ENCODE data around the gene HSPA4.
"Not testable (repeated sequence)": the region's sequence is repeated elsewhere in the genome, so short reads cannot be mapped to it uniquely, and the experiment has no call there.

Gene HSPA4

DNA sequence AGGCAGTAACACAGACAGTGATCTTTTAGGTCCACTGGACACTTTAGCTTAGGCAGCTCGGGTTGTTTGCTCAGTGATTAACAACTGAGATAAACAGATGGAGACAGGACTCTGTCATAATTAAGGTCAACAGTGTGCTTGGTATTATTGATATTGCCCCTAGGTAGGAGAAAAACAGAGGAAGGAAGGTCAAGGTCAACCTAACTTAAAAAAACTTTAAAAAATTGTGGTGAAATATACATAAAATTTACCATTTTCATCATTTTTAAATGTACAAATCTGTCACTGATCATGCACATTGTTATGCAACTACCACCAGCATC, 2.1 kb upstream of the HSPA4 start:
- no peak for DNase-seq (ENCODE audit: low read depth in 1 of 2, low spot score in 1 of 2)

DNA sequence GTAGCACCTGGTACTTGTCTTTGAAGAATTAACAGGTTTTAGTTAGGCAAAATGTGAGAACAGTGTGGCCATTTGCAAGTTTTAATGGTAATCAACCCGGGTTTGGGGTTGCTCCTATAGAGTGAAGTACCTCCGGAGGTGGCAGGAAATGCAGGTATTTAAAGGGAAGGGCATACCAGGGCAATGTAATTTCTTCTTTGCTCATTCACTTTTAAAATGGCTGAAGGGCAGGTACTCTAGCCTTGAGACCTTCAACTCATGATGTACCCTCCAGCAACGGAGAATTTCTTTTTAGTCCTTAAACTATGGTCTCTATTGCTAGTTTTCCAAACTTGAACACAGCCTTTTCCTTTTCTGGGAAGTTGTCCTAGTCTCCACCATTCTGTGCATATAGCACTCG, 1.3 kb upstream of the HSPA4 start:
- DNase-seq (ENCODE audit: low read depth in 1 of 2, low spot score in 1 of 2) = no peak

DNA sequence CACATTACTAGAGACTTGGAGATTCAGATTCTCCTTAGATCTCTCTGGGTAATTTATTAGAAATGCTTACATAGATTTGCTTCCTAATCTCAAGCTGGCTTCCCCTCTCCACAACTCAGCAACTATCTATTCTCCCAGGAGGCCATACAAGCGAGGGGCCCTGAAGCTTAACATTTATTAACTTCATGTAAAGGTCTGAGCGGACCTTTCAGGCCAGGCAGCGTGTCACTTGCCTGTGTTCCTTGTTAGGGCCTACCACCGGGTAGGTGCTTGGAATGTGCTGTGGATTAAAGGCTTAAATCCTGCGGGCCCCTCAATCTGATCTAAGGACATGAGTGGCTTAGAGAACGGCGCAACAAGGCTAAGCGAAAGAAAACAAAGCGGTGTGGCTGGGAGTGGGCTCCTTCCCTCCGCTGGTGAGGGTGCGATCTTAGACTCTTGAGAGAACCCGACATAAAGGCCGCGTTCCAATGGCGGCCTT, 712 bp upstream of the HSPA4 start:
- DNase-seq (ENCODE audit: low read depth in 1 of 2, low spot score in 1 of 2) = no peak

DNA sequence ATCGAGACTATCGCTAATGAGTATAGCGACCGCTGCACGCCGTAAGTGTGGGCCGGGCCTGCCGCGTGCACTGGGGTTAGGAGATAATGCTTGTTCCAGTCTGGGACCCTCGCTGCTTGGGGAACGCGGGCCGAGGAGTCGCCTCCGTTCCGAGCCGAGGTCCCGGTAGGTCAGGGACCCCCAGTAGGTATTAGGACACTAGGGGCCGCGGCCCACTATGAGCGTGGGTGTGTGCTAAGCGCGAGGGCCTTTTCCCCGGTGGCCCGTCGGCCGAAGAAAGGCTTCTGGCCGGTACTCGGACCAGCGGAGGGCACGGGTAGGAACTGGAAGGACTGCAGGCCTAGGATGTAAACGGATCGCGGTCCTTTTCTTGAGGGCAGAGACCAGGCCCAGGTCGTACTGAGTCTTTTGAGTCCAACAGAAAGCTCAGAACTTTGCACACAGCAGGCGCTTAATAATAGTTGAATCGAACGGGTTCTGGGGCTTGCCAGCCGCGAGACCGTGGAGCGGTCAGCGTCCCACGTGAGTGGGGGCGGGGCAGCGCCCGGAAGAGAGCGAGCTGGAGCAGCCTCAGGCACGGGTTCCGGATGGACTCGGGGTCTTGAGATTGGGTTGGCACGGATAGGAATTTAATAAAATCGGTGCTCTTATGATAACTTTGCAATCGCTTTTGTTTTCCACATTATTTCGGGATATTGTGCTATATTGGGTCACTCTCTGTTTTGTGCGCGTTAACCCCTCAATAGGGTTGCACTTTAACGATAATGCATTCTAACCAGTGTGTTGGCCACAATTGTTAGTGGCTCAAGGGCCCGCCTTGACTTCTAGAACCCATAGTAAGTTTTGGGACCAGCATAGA, 733 bp downstream of the HSPA4 start:
- peak; percentile 14 to 25 for DNase-seq (ENCODE audit: low read depth in 1 of 2, low spot score in 1 of 2)

DNA sequence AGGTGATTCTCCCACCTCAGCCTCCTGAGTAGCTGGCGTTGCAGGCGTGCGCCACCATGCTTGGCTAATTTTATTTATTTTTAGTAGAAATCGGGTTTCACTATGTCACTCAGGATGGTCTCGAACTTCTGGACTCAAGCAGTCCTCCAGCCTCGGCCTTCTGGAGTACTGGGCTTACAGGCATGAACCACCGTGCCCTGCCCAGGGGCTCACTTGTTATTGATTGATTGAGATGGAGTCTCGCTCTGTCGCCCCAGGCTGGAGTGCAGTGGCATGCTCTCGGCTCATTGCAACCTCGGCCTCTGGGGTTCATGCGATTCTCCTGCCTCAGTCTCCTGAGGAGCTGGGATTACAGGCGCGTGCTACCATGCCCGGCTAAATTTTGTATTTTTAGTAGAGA, 1.6 kb downstream of the HSPA4 start:
- DNase-seq (ENCODE audit: low read depth in 1 of 2, low spot score in 1 of 2) = no peak

DNA sequence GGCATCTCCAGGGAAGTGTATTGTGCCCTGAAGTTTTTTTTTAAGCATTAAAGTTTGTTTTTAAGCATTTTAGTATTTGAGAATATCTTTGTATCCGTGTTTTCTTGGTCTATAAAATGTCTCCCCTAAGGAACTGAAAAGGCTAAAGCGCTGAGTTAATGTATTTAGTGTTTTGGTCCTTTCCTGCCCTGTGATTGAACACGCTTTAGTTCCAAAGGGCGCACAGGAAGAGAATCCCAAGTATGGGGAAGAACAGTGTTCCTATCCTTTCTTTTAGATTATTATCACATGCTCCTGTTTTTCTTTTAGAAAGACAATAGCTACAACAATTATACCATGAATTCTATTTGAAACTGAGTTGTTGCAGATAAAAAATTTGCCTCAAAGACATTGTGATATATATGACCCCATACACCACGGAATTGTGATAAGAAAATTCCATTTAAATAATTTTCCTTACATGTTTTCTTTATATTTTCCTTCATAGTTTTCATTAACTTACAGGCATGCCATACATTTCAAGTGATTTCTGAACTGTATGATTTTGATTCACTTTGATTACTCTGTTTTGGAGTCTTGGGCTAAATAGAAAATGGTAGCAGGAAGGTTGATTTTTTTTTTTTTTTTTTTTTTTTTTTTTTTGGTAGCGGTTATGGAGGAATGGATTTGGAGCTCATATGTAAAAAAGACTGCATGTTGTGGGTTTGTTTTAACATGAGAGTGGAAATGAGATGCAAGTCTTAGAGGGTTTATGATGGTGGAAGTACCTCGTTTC, 3.1 kb downstream of the HSPA4 start:
- DNase-seq (ENCODE audit: low read depth in 1 of 2, low spot score in 1 of 2) = no peak

DNA sequence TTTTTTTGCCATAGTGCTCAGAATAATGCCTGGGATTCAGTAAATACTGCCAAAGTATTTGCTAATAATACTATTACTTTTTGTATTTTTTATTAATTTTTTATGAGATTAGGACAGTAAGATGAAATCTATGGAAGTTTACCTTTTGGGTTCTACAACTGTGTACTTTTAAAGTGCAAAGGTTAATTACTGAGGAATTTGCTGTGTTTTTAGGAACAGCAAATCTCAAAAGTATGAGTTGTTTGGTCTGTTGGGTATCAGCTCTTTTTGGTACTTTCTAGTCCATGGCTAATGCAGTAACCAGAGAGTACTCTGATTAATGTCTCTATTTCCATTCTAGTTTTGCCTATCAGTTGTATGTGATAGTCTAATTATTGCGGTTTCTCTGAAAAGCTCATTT, 5.1 kb downstream of the HSPA4 start:
- DNase-seq (ENCODE audit: low read depth in 1 of 2, low spot score in 1 of 2) = no peak

DNA sequence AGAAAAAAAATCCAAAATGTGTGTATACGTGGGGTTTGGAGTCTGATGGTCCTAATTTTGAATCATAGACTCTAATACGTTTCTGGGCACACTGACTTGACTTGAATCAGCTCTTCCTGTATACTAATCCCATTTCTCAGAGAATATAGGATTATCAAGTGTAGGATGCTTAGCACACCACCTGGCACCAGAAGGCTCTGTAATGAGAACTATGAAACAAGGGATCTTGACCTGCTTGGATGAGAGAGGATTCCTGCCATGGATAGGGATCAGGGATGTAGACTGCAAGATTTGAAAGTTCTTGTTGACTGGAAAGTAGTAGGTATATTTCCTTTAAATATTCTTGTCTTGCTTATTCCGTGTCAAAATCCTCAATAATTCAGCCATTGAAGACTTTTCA, 7.8 kb downstream of the HSPA4 start:
- DNase-seq (ENCODE audit: low read depth in 1 of 2, low spot score in 1 of 2) = no peak

DNA sequence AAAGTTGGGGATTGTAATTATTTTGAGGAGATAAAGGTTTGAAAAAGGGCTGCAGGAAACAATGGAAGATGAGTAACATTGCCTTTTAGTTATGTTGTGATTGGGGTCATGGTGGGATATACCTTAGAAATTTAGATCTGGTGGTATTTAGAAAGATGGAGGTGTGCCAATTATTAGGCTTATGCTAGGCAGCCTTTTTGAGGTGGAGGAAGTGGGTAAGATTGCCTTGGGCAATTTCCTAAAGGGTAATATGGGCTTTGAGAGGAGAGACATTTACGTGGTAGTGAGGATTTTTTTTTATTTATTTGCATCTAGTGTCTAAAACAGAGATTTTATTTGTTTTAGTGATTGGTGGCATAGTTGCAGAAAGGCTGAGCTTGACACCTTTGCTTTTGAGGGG, 10.5 kb downstream of the HSPA4 start:
- DNase-seq (ENCODE audit: low read depth in 1 of 2, low spot score in 1 of 2) = no peak

DNA sequence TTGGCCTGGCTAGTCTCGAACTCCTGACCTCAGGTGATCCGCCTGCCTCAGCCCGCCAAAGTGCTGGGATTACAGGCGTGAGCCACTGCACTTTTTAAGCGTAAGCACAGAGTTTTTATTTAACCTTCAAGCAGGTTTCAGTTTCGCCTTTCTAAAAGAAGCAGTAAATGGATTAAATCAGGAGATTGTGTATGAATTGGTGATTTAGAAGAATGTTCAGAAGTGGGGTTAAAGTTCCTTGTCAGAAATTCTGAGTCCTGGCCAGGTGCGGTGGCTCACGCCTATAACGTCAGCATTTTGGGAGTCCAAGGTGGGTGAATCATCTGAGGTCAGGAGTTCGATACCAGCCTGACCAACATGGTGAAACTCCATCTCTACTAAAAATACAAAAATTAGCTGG, 12.2 kb downstream of the HSPA4 start:
- DNase-seq (ENCODE audit: low read depth in 1 of 2, low spot score in 1 of 2) = no peak

DNA sequence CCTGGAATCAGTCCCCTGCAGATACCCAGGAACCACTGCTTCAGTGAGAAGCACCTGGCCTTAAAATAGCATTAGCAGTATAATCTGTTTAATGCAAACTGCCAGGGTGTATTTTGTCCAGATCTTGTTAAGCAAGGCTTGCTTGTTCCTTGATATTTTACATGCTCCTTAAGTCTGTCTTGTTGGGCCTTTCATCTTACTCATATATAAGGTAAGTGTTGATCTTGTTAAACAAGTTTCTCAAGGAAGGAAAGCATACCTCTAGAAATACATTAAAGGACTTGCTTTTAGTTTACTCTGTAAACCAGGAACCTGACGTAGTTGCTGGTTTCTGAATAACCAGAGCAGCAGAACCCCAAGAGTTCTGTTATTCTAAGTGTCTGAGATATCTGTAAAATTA, 13.7 kb downstream of the HSPA4 start:
- DNase-seq (ENCODE audit: low read depth in 1 of 2, low spot score in 1 of 2) = no peak

DNA sequence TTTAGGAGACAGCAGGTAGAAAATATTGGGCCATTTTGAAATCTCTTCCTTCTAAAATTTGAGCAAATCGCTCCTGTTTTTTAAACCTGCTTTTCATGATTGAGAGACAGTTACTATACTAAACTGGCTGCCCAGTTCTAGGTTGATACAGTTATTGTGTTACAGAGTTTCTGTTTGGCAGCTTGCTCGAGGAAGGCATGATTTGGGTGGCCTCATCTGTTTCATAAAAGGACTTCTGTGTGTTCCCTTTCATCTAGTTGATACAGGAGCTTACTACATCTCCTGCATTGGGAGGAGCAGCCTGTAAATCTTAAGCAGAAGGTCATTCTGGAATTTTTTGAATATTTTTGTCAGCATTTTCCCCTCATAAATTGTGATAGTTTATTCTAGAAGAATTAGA, 14.2 kb downstream of the HSPA4 start:
- DNase-seq (ENCODE audit: low read depth in 1 of 2, low spot score in 1 of 2) = no peak

DNA sequence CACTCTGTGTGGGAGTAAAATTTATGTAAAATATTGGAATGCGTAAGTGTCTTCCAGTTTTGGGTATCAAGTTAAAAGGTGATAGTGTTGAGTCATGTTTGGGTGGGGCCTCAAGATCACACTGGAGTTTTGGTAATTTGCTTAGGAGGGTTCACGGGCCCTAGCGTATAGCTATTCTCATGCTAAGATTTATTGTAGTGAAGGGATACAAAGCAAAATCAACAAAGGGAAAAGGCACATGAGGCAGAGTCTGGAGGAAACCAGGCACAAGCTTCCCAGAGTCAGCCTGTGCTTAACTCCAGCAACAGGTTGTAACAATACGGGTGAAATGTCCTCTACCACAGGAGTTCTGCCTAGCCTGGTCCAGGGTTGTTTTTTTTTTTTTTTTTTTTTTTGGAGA, 20.2 kb downstream of the HSPA4 start:
- DNase-seq (ENCODE audit: low read depth in 1 of 2, low spot score in 1 of 2) = no peak

DNA sequence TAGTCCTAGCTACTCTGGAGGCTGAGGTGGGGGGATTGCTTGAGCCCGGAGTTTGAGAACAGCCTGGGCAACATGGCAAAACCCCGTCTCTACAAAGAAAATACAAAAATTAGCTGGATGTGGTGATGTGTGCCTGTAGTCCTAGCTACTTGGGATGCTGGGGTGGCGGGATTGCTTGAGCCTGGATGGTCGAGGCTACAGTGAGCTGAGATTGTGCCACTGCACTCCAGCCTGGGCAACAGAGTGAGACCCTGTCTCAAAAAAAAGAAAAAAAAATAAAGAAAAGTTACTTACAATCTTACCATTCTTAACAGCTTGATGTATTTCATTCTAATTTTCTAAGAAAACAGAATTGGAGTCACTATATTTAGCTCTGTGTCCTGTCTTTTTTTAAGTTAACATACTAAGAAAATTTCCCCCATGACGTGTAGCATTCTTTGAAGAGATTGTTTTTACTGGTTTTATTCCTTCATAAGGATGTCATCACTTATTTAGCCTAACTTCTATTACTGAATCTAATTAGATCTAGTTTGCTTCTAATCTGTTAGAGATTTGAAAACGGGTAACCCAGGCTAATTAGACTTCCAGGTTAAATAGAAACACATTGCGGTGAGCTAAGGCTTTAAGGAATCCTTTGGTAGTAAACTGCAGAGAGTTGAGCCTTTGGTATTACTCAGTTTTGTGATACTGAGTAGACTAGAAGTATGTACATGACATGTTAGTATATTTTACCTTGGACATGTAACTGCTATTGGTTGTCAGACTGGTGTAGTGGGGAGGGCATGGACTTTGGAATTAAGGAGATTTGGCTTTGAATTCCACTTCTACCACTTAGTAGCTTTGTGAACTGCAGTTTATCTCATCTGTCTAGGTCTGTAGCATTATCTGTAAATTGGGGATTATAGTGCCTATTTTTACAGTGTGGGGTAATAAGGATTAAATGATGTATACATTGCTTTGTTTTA, 24.0 kb downstream of the HSPA4 start:
- no peak for DNase-seq (ENCODE audit: low read depth in 1 of 2, low spot score in 1 of 2)

DNA sequence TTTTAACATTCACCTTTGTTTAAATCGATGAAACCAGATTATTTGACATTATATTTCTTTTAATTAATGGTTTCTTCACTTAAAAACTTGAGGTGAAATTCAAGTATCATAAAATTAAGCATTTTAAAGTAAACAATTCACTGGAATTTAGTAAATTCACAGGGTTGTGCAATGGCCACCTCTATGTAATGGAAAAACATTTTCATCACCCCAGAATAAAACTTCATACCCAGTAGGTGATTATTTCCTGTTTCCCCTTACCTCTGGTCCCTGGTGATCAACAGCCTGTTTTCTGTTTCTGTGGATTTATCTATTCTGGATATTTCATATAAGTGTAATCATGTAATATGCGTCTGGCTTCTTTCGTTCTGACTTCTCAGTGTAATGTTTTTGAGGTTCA, 27.2 kb downstream of the HSPA4 start:
- DNase-seq (ENCODE audit: low read depth in 1 of 2, low spot score in 1 of 2) = no peak

DNA sequence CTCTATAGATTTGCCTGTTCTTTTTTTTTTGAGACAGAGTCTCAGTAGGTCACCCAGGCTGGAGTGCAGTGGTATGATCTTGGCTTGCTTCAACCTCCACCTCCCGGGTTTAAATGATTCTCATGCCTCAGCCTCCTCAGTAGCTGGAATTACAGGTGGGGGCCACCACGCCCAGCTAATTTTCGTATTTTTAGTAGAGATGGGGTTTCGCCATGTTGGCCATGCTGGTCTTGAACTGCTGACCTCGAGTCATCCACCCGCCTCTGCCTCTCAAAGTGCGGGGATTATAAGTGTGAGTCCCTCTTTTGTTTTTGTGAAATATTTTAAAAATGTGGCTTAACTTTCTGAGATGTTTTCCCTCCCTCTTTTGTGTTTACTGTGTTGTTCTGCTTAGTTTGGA, 29.2 kb downstream of the HSPA4 start:
- no peak for DNase-seq (ENCODE audit: low read depth in 1 of 2, low spot score in 1 of 2)

DNA sequence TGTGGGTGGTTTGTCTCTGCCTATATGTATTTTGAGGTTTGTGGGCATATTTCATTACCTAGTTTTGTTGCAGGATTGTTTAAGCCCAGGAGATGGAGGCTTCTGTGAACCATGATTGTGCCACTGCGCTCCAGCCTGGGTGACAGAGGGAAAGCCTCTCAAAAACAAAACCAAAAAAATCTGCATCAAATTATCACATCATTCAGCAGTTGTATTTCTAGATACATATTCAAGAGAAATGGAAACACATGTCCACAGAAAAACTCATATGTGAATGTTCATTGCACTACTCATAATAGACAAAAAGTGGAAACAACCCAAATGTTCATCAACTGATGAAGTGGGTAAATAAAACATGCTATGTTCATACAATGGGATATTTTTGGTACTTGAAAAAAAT, 29.9 kb downstream of the HSPA4 start:
- DNase-seq (ENCODE audit: low read depth in 1 of 2, low spot score in 1 of 2) = no peak

DNA sequence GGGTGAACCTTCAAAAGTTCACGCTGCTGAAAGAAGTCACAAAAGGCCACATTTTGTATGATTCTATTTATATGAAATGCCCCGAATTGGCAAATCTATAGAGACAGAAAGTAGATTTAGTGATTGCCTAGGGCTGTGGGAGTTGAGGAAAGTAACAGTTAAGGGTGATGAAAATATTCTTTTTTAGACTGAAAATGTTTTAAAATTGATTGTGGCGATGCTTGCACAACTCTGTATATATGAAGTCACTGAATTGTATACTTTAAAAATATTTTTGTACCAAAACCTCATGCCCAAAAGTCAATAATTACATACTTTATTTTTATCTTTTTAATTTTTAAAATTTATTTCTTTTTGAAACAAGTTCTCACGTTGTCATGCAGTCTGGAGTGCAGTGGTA, 30.3 kb downstream of the HSPA4 start:
- no peak for DNase-seq (ENCODE audit: low read depth in 1 of 2, low spot score in 1 of 2)

DNA sequence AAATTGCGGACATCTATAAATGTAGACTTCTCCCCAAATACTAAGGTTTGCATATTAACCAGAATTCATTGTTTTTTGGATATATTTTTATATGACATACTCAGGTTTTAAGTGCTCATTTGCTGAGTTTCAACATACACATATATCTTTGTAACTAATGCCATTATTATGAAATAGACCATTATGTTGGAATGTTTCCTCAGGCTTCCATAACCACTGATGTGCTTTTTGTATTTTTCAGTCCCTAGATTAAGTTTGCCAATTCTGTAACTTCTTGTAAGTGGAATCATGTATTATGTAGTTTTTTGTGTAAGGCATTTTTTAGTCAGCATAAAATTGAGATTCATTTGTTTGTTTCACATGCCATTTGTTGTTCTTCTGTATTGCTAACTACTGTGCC, 32.1 kb downstream of the HSPA4 start:
- DNase-seq (ENCODE audit: low read depth in 1 of 2, low spot score in 1 of 2) = no peak

DNA sequence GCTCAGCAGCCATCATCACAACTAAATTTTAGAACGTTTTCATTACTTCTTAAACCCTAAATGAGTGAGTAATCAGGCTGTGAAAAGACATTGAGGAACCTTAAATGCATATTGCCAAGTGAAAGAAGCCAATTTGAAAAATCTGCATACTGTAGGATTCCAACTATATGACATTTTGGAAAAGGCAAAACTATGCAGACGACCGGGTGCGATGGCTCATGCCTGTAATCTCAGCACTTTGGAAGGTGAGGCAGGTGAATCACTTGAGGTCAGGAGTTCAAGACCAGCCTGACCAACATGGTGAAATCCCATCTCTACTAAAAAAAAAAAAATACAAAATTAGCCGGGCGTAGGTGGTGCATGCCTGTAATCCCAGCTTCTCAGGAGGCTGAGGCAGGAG, 33.4 kb downstream of the HSPA4 start:
- DNase-seq (ENCODE audit: low read depth in 1 of 2, low spot score in 1 of 2) = not testable (repeated sequence)

DNA sequence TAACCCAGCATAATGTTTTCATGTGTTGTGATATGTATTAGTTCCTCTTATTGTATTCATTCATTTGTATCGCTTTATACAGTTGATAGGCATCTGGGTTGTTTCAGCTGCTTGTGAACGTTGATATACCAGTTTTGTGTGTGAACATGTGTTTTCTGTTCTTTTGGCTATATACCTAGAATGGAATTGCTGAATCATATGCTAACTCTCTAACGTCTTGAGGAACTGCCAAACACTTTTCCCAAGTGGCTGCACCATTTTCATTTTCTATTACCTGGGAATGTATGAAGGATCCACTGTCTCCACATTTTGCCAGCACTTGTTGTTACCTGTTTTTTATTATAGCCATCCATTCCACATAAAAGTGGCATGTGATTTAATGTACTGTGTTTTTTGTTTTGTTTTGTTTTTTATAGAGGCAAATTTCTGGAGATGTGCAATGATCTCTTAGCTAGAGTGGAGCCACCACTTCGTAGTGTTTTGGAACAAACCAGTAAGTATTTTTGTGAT, 34.6 kb downstream of the HSPA4 start:
- no peak for DNase-seq (ENCODE audit: low read depth in 1 of 2, low spot score in 1 of 2)

Data from stimulated activated CD4-positive, alpha-beta T cell treated with anti-CD3 and anti-CD28 coated beads, Interleukin-15, amount 100 ng/mL, for 1 hour (primary cell).